NCI-H82 (cell line): ENCODE results near the gene UGGT2.
"Not testable (repeated sequence)": the region's sequence is repeated elsewhere in the genome, so short reads cannot be mapped to it uniquely, and the experiment has no call there.

Experiments used
- DNase-seq: peaks from one replicate; lab custom pipeline; 2025; lab: John Stamatoyannopoulos, UW

Gene UGGT2

GRCh38 chr13:96046449-96047126 is 6.6 kb downstream of the UGGT2 start:
- DNase-seq: not testable (repeated sequence)

- DNase-seq: no peak
Observed at GRCh38 chr13:96044238-96044637, 9.0 kb downstream of the UGGT2 start.

- DNase-seq: no peak
Observed at GRCh38 chr13:96041326-96042110, 11.7 kb downstream of the UGGT2 start.

GRCh38 chr13:96036515-96036914 is 16.7 kb downstream of the UGGT2 start:
- DNase-seq: no peak

GRCh38 chr13:96034662-96035061 is 18.5 kb downstream of the UGGT2 start:
- DNase-seq: no peak

GRCh38 chr13:96033220-96034015 is 19.8 kb downstream of the UGGT2 start:
- DNase-seq: no peak

GRCh38 chr13:96032717-96033116 is 20.5 kb downstream of the UGGT2 start:
- DNase-seq: no peak

- DNase-seq: no peak
Observed at GRCh38 chr13:96029002-96029401, 24.2 kb downstream of the UGGT2 start.

GRCh38 chr13:96027496-96027895 is 25.7 kb downstream of the UGGT2 start:
- no peak for DNase-seq

GRCh38 chr13:96025283-96025682 is 27.9 kb downstream of the UGGT2 start:
- DNase-seq: no peak

- no peak for DNase-seq
Observed at GRCh38 chr13:96020931-96021330, 32.3 kb downstream of the UGGT2 start.

GRCh38 chr13:96020155-96020575 is 33.0 kb downstream of the UGGT2 start:
- DNase-seq: peak; percentile 78

GRCh38 chr13:96018135-96018534 is 35.1 kb downstream of the UGGT2 start:
- DNase-seq: no peak

GRCh38 chr13:96011291-96011872 is 41.8 kb downstream of the UGGT2 start:
- DNase-seq: no peak

GRCh38 chr13:96003304-96003703 is 49.9 kb downstream of the UGGT2 start:
- no peak for DNase-seq

- no peak for DNase-seq
Observed at GRCh38 chr13:96002322-96003131, 50.7 kb downstream of the UGGT2 start.

GRCh38 chr13:96000069-96000468 is 53.1 kb downstream of the UGGT2 start:
- DNase-seq: no peak

GRCh38 chr13:95987841-95988240 is 65.4 kb downstream of the UGGT2 start:
- DNase-seq: no peak

GRCh38 chr13:95982144-95982543 is 71.1 kb downstream of the UGGT2 start:
- no peak for DNase-seq

- not testable (repeated sequence) for DNase-seq
Observed at GRCh38 chr13:95972651-95973050, 80.5 kb downstream of the UGGT2 start.

GRCh38 chr13:95970878-95971277 is 82.3 kb downstream of the UGGT2 start:
- DNase-seq: peak; percentile 23
